Body of pancreas (tissue), 4 donors: ENCODE results near the gene MSANTD2. TPM values are rescaled to one million over a fixed set of nuclear protein-coding genes. Genes with fewer than 3 reads are reported as not detected.

Experiments used
- ATAC-seq: fragments of 150-250 bp; one replicate; pipeline ENCODE4 v1.9.1; 2016
- DNase-seq, 4 donors: peaks; one replicate each; pipeline ENCODE4 v3.0.0-alpha.2; 2019
- H3K27ac ChIP-seq, 4 donors: fragments of 200-600 bp; sonication (generic); 1 replicate in 3 of 4; 2 replicates in 1 of 4; pipeline versions ENCODE4 v1.5.1 to v1.6.1; 2016 to 2019; ENCODE audit warnings: mild to moderate bottlenecking in 1 of 4, mixed read lengths in 1 of 4, moderate library complexity in 1 of 4
- H3K27me3 ChIP-seq, 2 donors: fragments of 200-600 bp; sonication (generic); one replicate each; pipeline ENCODE4 v1.6.0; 2016; ENCODE audit warnings: mild to moderate bottlenecking in 1 of 2
- H3K36me3 ChIP-seq, 2 donors: fragments of 200-600 bp; sonication (generic); replicated peaks in 1 of 2; 2 replicates each; pipeline ENCODE4 v1.5.1; 2016; ENCODE audit warnings: low read depth in 2 of 2; ENCODE audit not compliant: insufficient read depth in 1 of 2
- H3K4me1 ChIP-seq: fragments of 200-600 bp; sonication (generic); one replicate; pipeline ENCODE4 v1.6.0; 2016
- H3K4me3 ChIP-seq, 2 donors: fragments of 200-600 bp; sonication (generic); 1 replicate in 1 of 2; 2 replicates in 1 of 2; pipeline ENCODE4 v1.5.1; 2016 to 2019
- H3K9me3 ChIP-seq, 3 donors: fragments of 200-600 bp; sonication (generic); 1 replicate in 2 of 3; 2 replicates in 1 of 3; pipeline ENCODE4 v1.5.1; 2016
- POLR2A ChIP-seq, 3 donors: fragments of 450-650 bp; IDR thresholded peaks; one replicate each; pipeline ENCODE4 v1.6.1; 2016; ENCODE audit warnings: antibody characterized with exemption in 3 of 3, mild to moderate bottlenecking in 2 of 3
- WGBS, 2 donors: methylation state at CpG; one replicate each; pipeline ENCODE4 v1.1.5; 2017; 5-methylcytosine and 5-hydroxymethylcytosine counted together
- intact Hi-C: fragments of 100-400 bp; cut with DNase I; formaldehyde crosslinking; loops from one replicate; pipeline ENCODE4 v1.15.1; 2023
- total RNA-seq, 2 donors: library from RNA; depleted of rRNA; stranded (reverse); fragments of >200 nt; gene quantifications; one replicate each; pipeline ENCODE4 v1.1.0, GENCODE V29; 2016
- TF ChIP-seq, protein P1 (sequence below), 7 experiments: fragments of 450-650 bp in 4 of 7; fragments of 200-600 bp in 3 of 7; sonication (generic) in 3 of 7; IDR thresholded peaks; one replicate each; pipeline ENCODE4 v1.5.1; 2016 to 2019; ENCODE audit warnings: antibody characterized with exemption in 7 of 7

MSANTD2 gene
- total RNA-seq, 2 donors from 2014 or later, result 13.0 to 23.7 TPM

DNA sequence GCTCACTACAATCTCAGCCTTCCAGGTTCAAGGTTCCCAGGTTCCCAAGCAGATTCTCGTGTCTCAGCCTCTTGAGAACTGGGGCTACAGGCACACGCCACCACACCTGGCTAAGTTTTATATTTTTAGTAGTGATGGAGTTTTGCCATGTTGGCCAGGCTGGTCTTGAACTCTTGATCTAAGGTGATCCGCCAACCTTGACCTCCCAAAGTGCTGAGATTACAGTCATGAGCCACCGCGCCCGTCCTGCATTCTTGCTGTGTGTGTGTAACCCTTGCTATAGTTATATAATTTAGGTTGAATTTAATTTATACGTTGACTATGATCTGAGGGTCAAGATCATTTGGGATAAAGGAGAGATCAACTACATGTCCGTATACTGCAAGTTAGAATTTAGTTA lies 35.7 kb upstream of the MSANTD2 start:
- no peaks in the 10 kb centered on the region for H3K9me3 ChIP-seq
- 61 to 63% methylated on average over 8 of the region's 8 CpGs for WGBS, 2 donors
- TF ChIP-seq POLR2A (IDR thresholded peaks at IDR 0.05), result no peak
- TF ChIP-seq, protein P1, sequence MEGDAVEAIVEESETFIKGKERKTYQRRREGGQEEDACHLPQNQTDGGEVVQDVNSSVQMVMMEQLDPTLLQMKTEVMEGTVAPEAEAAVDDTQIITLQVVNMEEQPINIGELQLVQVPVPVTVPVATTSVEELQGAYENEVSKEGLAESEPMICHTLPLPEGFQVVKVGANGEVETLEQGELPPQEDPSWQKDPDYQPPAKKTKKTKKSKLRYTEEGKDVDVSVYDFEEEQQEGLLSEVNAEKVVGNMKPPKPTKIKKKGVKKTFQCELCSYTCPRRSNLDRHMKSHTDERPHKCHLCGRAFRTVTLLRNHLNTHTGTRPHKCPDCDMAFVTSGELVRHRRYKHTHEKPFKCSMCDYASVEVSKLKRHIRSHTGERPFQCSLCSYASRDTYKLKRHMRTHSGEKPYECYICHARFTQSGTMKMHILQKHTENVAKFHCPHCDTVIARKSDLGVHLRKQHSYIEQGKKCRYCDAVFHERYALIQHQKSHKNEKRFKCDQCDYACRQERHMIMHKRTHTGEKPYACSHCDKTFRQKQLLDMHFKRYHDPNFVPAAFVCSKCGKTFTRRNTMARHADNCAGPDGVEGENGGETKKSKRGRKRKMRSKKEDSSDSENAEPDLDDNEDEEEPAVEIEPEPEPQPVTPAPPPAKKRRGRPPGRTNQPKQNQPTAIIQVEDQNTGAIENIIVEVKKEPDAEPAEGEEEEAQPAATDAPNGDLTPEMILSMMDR (IDR thresholded peaks at IDR 0.05), result no peak
- peaks cover 6 to 32% of the 10 kb centered on the region in 2 donors for H3K27me3 ChIP-seq
- no peaks in the 10 kb centered on the region for H3K36me3 ChIP-seq
- intact Hi-C loops, result no loop called here
- peaks cover 12% of the 10 kb centered on the region for H3K4me1 ChIP-seq
- no peak overlapping the region for H3K4me3 ChIP-seq
- DNase-seq (no peak), ATAC-seq (no peak)
- H3K27ac ChIP-seq, result no peak overlapping the region

DNA sequence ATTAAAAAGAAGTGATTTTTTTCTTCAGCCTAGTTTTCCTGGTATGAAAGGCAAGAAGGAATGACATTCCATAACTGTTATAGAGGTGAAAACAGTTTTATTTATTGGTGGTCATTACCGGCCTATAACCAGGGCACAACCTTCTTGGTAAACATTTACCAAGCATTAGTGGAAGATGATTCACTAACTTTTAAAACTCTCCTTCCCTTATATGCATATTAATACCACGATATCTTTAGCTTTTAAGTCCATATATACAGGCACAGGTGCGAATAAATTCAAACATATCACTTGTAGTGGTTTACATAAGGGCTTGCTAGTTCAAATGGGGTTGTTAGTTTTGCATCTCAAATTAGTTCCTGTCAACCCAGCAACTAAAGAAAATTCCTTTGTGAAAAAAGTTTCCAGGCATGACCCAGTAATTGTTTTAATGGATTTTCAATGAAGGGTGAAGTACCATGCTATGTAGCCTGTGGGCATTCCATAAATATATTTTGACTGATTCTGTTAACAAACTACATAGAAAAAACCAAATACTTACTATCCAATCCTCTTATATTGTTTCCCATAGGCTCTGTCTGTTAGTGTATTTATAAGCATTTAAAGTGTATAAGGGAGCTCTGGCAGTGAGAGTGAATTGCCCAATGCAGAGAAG lies 34.4 kb upstream of the MSANTD2 start:
- Histone ChIP-seq H3K36me3 (no peaks in the 10 kb centered on the region), H3K27ac (no peak overlapping the region), H3K4me3 (no peak overlapping the region), H3K27me3 (peaks cover 3 to 19% of the 10 kb centered on the region in 2 donors), H3K4me1 (peaks cover 8% of the 10 kb centered on the region), H3K9me3 (no peaks in the 10 kb centered on the region)
- TF ChIP-seq POLR2A (IDR thresholded peaks at IDR 0.05), result no peak
- TF ChIP-seq, protein P1 (IDR thresholded peaks at IDR 0.05), result no peak
- ATAC-seq, result no peak
- intact Hi-C loops, result no loop called here
- no peak for DNase-seq
- 54 to 65% methylated on average over 3 of the region's 3 CpGs for WGBS, 2 donors

DNA sequence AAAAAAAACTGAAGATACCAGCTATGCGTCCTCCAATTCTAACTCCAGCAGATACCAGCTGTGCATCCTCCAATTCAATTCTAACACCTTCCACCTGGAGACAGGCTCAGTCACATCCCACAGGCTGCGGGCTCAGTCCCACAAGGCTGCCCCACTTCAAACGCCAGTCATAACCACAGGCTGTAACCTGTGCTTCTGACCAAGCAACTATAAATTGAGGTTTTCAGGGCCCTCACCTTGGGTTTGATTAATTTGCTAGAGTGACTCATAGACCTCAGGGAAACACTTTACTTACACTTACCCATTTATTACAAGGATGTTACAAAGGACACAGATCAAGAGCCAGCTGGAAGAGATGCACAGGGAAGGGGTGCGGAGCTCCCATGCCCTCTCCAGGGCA lies 32.4 kb upstream of the MSANTD2 start:
- H3K27ac ChIP-seq, result no peak overlapping the region
- no peak overlapping the region for H3K4me3 ChIP-seq
- intact Hi-C loops, result no loop called here
- DNase-seq (no peak), ATAC-seq (no peak)
- H3K27me3 ChIP-seq, result no peaks in the 10 kb centered on the region
- TF ChIP-seq, protein P1 (IDR thresholded peaks at IDR 0.05), result no peak
- TF ChIP-seq POLR2A (IDR thresholded peaks at IDR 0.05), result no peak
- no peaks in the 10 kb centered on the region for H3K4me1 ChIP-seq
- no peaks in the 10 kb centered on the region for H3K9me3 ChIP-seq
- no peaks in the 10 kb centered on the region for H3K36me3 ChIP-seq
- WGBS, 2 donors, result 47 to 53% methylated on average over 4 of the region's 4 CpGs

DNA sequence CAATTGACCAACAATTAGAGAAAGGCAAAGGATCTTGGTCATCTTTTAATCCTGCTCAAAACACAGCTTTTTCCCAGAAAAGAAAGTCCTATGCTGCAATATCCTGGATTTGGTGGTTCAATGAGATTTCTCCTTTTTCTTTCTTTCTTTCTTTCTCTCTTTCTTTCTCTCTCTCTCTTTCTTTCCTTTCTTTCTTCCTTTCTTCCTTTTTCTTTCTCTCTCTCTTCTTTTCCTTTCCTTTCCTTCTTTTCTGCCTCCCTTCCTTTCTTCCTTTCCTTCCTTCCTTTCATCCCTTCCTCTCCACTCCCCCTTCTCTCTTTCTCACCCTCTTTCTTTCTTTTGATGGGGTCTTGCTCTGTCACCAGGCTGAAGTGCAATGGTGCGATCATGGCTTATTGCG lies 31.7 kb upstream of the MSANTD2 start:
- no peak for TF ChIP-seq POLR2A (IDR thresholded peaks at IDR 0.05)
- TF ChIP-seq, protein P1 (IDR thresholded peaks at IDR 0.05), result no peak
- intact Hi-C loops, result no loop called here
- no peaks in the 10 kb centered on the region for H3K27me3 ChIP-seq

DNA sequence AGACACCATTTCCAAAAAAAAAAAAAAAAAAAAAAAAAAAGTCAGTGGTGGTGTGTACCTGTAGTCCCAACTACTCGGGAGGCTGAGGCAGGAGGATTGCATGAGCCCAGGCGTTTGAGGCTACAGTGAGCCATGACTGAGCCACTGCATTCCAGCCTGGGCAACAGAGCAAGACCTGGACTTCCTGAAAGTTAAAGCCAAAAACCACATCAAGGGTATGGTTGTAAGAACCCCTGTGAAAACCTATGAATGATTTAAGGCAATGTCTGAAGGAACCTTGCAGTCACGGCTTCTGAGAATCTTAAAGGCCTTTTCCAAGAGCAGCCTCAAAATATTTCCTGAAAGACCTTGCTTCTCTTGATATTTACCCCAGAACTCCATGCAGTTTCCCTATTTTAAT lies 30.5 kb upstream of the MSANTD2 start:
- 83 to 87% methylated on average over 3 of the region's 3 CpGs for WGBS, 2 donors
- Histone ChIP-seq H3K4me1 (no peaks in the 10 kb centered on the region), H3K4me3 (no peak overlapping the region), H3K27me3 (no peaks in the 10 kb centered on the region), H3K36me3 (no peaks in the 10 kb centered on the region), H3K27ac (no peak overlapping the region), H3K9me3 (no peaks in the 10 kb centered on the region)
- TF ChIP-seq POLR2A (IDR thresholded peaks at IDR 0.05), result no peak
- TF ChIP-seq, protein P1 (IDR thresholded peaks at IDR 0.05), result no peak
- ATAC-seq (no peak), DNase-seq (no peak)
- intact Hi-C loops, result no loop called here

More for the DNA sequence above, 31.7 kb upstream of the MSANTD2 start:
- WGBS, 2 donors, result 83 to 95% methylated on average over 2 of the region's 2 CpGs
- Histone ChIP-seq H3K36me3 (no peaks in the 10 kb centered on the region), H3K4me1 (no peaks in the 10 kb centered on the region), H3K27ac (no peak overlapping the region), H3K4me3 (no peak overlapping the region), H3K9me3 (no peaks in the 10 kb centered on the region)
- ATAC-seq, result no peak
- no peak for DNase-seq
